ENCODE data around the gene CCDC148. TPM values are rescaled to one million over a fixed set of nuclear protein-coding genes. Genes with fewer than 3 reads are reported as not detected.

CCDC148 gene
- total RNA-seq, 1 donor from 2014 or later, result 9.3 TPM

DNA sequence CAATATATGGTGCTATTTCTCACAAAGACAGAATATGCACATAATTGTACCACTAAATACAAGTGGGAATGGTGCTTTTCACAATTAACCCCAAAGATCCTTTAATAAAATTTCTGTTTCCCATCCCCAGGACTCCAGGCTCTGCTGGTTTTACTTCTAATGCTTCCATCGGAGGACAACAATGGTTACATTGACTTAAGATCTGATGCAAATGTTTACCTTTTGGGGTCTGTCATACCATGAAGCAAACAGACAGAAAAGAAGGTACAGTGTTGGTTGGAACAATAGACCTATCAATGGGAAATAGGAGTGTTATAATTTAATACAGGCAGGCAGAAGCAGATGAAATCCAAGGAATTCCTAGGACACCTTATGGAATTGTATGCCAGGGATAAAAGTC lies 249.2 kb downstream of the CCDC148 start:
- peaks cover 3% of the 10 kb centered on the region for H3K9me3 Mint-ChIP-seq
- Histone ChIP-seq H3K4me2 (no peak overlapping the region), H3F3A (ENCODE audit: low read depth) (no peaks in the 10 kb centered on the region), H3K9ac (no peak overlapping the region), H2AFZ (replicated peaks) (no peak overlapping the region), H3K4me3 (no peak overlapping the region), H3K79me2 (ENCODE audit: low read depth) (no peaks in the 10 kb centered on the region), H4K20me1 (ENCODE audit: low read depth) (no peaks in the 10 kb centered on the region), H3K4me1 (no peaks in the 10 kb centered on the region), H3K27me3 (no peaks in the 10 kb centered on the region), H3K36me3 (no peaks in the 10 kb centered on the region), H3K9me3 (ENCODE audit: low read depth) (no peaks in the 10 kb centered on the region), H3K27ac (no peak overlapping the region)
- peaks cover 7% of the 10 kb centered on the region for H3K4me1 Mint-ChIP-seq
- no peak overlapping the region for H3K4me3 Mint-ChIP-seq
- no peak overlapping the region for H3K27ac Mint-ChIP-seq
- peaks cover 2% of the 10 kb centered on the region for H3K36me3 Mint-ChIP-seq
- DNase-seq (ENCODE audit: low spot score), result no peak
- H3K27me3 Mint-ChIP-seq (ENCODE audit: insufficient read depth, low read depth), result peaks cover 4% of the 10 kb centered on the region
- no peak for TF ChIP-seq EZH2 (IDR thresholded peaks at IDR 0.05)
- TF ChIP-seq EZH2phosphoT487 (IDR thresholded peaks at IDR 0.05), result no peak
- TF ChIP-seq, protein P1, sequence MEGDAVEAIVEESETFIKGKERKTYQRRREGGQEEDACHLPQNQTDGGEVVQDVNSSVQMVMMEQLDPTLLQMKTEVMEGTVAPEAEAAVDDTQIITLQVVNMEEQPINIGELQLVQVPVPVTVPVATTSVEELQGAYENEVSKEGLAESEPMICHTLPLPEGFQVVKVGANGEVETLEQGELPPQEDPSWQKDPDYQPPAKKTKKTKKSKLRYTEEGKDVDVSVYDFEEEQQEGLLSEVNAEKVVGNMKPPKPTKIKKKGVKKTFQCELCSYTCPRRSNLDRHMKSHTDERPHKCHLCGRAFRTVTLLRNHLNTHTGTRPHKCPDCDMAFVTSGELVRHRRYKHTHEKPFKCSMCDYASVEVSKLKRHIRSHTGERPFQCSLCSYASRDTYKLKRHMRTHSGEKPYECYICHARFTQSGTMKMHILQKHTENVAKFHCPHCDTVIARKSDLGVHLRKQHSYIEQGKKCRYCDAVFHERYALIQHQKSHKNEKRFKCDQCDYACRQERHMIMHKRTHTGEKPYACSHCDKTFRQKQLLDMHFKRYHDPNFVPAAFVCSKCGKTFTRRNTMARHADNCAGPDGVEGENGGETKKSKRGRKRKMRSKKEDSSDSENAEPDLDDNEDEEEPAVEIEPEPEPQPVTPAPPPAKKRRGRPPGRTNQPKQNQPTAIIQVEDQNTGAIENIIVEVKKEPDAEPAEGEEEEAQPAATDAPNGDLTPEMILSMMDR (IDR thresholded peaks at IDR 0.05), result no peak

DNA sequence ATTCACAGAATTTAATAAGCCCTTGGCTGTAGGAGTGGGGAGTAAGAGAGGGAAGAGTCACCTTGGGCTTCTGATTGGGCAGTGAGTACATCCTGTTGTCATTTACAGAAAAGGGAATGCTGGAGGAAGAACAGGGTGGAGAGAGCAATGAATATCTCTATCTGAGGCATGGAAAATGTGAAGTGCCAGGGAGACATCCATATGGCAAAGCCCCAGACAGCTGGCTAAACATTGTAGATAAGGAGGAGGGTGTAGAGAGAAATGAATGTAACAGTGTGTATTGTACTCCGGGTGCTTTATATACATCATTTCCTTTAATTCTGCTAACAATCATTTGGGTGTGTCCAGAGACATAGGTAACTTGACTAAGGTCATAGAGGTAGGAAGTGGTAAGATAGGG lies 251.3 kb downstream of the CCDC148 start:
- Histone ChIP-seq H3K27me3 (no peaks in the 10 kb centered on the region), H3K79me2 (ENCODE audit: low read depth) (no peaks in the 10 kb centered on the region), H3K9ac (no peak overlapping the region), H3F3A (ENCODE audit: low read depth) (no peaks in the 10 kb centered on the region), H3K9me3 (ENCODE audit: low read depth) (no peaks in the 10 kb centered on the region), H3K36me3 (no peaks in the 10 kb centered on the region), H3K4me1 (no peaks in the 10 kb centered on the region), H2AFZ (replicated peaks) (no peak overlapping the region), H3K27ac (no peak overlapping the region), H3K4me2 (no peak overlapping the region), H3K4me3 (no peak overlapping the region), H4K20me1 (ENCODE audit: low read depth) (no peaks in the 10 kb centered on the region)
- Mint-ChIP-seq H3K9me3 (no peaks in the 10 kb centered on the region), H3K36me3 (no peaks in the 10 kb centered on the region), H3K4me3 (no peak overlapping the region), H3K4me1 (peaks cover 9% of the 10 kb centered on the region), H3K27me3 (ENCODE audit: insufficient read depth, low read depth) (peaks cover 4% of the 10 kb centered on the region), H3K27ac (no peak overlapping the region)
- DNase-seq (ENCODE audit: low spot score), result no peak
- TF ChIP-seq, protein P1 (IDR thresholded peaks at IDR 0.05), result no peak
- TF ChIP-seq EZH2 (IDR thresholded peaks at IDR 0.05) (no peak), EZH2phosphoT487 (IDR thresholded peaks at IDR 0.05) (no peak)

GRCh38 chr2:158204741-158205165 lies 251.8 kb downstream of the CCDC148 start:
- Histone ChIP-seq H3K79me2 (ENCODE audit: low read depth) (no peaks in the 10 kb centered on the region), H3K4me3 (no peak overlapping the region), H2AFZ (replicated peaks) (no peak overlapping the region), H3K9me3 (ENCODE audit: low read depth) (no peaks in the 10 kb centered on the region), H3F3A (ENCODE audit: low read depth) (no peaks in the 10 kb centered on the region), H3K27ac (no peak overlapping the region), H4K20me1 (ENCODE audit: low read depth) (no peaks in the 10 kb centered on the region), H3K27me3 (no peaks in the 10 kb centered on the region), H3K36me3 (no peaks in the 10 kb centered on the region), H3K4me2 (no peak overlapping the region), H3K4me1 (no peaks in the 10 kb centered on the region), H3K9ac (no peak overlapping the region)
- Mint-ChIP-seq H3K4me1 (peaks cover 9% of the 10 kb centered on the region), H3K9me3 (no peaks in the 10 kb centered on the region), H3K36me3 (no peaks in the 10 kb centered on the region), H3K27me3 (ENCODE audit: insufficient read depth, low read depth) (peaks cover 4% of the 10 kb centered on the region), H3K27ac (no peak overlapping the region), H3K4me3 (no peak overlapping the region)
- no peak for DNase-seq (ENCODE audit: low spot score)
- no peak for TF ChIP-seq EZH2 (IDR thresholded peaks at IDR 0.05)
- TF ChIP-seq EZH2phosphoT487 (IDR thresholded peaks at IDR 0.05), result no peak
- TF ChIP-seq, protein P1 (IDR thresholded peaks at IDR 0.05), result no peak

Measured in neural progenitor cell (in vitro differentiated cells).